RWPE2 (cell line): ENCODE measurements around the gene PDZRN4.
"Not testable (repeated sequence)": the region's sequence is repeated elsewhere in the genome, so short reads cannot be mapped to it uniquely, and the experiment has no call there.

Experiments used
- ATAC-seq: fragments of 200-7000 bp; cut with Tn5 transposase; 3 replicates; pipeline ENCODE4 v1.9.1; 2021; ENCODE audit warnings: low read depth
- DNase-seq: peaks from one replicate; pipeline ENCODE4 v3.0.0-alpha.2; 2020; ENCODE audit warnings: low spot score
- H3K27ac ChIP-seq: fragments of 450-650 bp; 2 replicates; pipeline ENCODE4 v1.5.1; 2017; ENCODE audit warnings: mild to moderate bottlenecking; ENCODE audit not compliant: poor library complexity, severe bottlenecking
- H3K27me3 ChIP-seq: fragments of 250-450 bp; sonication (Bioruptor Pico); 2 replicates; pipeline ENCODE4 v1.5.1; 2021; ENCODE audit warnings: mild to moderate bottlenecking, moderate library complexity; ENCODE audit not compliant: insufficient read depth, poor library complexity, severe bottlenecking
- H3K36me3 ChIP-seq: fragments of 250-450 bp; sonication (Bioruptor Pico); 2 replicates; pipeline ENCODE4 v1.5.1; 2020; ENCODE audit warnings: low read depth, mild to moderate bottlenecking, moderate library complexity
- H3K4me1 ChIP-seq: fragments of 250-450 bp; sonication (Bioruptor Pico); 2 replicates; pipeline ENCODE4 v1.5.1; 2021; ENCODE audit warnings: mild to moderate bottlenecking, moderate library complexity; ENCODE audit not compliant: insufficient read depth, poor library complexity, severe bottlenecking
- H3K4me3 ChIP-seq: fragments of 250-450 bp; sonication (Bioruptor Pico); 2 replicates; pipeline ENCODE4 v1.5.1; 2021; ENCODE audit warnings: mild to moderate bottlenecking, moderate library complexity; ENCODE audit not compliant: severe bottlenecking
- H3K9me3 ChIP-seq: fragments of 250-450 bp; sonication (Bioruptor Pico); 2 replicates; pipeline ENCODE4 v1.5.1; 2021; ENCODE audit warnings: mild to moderate bottlenecking, moderate library complexity; ENCODE audit not compliant: severe bottlenecking
- CTCF ChIP-seq: fragments of 450-650 bp; IDR thresholded peaks from one replicate; pipeline ENCODE4 v1.5.1; 2017; ENCODE audit warnings: mild to moderate bottlenecking, moderate library complexity; ENCODE audit not compliant: poor library complexity, severe bottlenecking

PDZRN4 gene

DNA sequence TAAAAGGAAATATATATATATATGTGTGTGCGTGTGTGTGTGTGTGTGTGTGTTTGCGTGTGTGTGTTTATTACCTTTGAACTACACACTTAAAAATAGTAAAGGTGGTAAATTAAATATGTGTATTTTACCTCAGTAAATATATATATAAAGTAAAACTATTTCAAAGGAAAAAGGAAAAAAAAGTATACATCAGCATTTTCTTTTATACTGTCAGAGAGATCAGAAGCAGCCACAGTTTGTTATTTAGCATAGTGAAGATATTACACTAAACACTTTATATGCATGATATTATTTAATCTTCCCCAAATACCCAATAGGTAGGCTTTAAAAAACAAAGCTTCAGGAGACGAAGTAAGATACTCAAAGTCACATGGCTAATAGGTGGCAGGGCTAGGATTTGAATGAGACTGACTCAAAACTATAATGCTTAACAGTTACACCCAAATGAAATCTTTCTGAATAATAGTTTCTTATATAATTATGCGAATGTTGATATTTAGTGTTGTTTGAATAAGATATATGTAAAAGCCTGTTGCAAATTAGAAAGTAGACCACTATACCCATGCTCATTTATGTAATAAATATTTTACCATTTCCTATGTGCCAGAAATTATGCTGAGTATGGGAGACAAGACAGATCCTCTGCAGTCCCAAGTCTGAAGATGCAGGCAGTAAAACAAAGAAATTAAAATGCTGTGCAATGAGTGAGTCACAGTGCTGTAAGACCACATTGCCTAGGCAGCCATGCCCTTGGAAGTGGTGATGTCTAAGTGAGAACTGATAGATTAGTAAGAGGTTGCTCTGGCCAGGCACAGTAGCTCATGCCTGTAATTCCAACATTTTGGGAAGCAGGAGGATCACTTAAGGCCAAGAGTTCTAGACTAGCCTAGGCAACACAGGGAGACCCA is 66.1 kb downstream of the PDZRN4 start:
- TF ChIP-seq CTCF, result no peak
- no peak overlapping the region for H3K27ac ChIP-seq
- H3K9me3 ChIP-seq, result no peaks in the 10 kb centered on the region
- peak; percentile 23; the same call in 1 of the 3 replicates for ATAC-seq
- peaks cover 2% of the 10 kb centered on the region for H3K27me3 ChIP-seq
- H3K36me3 ChIP-seq, result no peaks in the 10 kb centered on the region
- no peak overlapping the region for H3K4me3 ChIP-seq
- no peak for DNase-seq
- no peaks in the 10 kb centered on the region for H3K4me1 ChIP-seq

DNA sequence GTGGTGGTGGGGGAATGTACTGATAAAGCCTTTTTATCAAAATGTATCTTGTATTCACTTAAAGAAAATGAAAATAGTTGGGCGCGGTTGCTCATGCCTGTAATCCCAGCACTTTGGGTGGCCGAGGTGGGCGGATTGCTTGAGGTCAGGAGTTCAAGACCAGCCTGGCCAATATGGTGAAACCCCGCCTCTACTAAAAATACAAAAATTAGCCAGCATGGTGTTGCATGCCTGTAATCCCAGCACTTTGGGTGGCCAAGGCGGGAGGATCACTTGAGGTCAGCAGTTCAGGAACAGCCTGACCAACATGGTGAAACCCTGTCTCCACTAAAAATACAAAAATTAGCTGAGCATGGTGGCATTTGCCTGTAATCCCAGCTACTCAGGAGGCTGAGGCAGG is 75.1 kb downstream of the PDZRN4 start:
- H3K27ac ChIP-seq, H3K27me3 ChIP-seq, H3K4me1 ChIP-seq, ATAC-seq, DNase-seq, H3K36me3 ChIP-seq, H3K4me3 ChIP-seq, H3K9me3 ChIP-seq: not testable (repeated sequence)

DNA sequence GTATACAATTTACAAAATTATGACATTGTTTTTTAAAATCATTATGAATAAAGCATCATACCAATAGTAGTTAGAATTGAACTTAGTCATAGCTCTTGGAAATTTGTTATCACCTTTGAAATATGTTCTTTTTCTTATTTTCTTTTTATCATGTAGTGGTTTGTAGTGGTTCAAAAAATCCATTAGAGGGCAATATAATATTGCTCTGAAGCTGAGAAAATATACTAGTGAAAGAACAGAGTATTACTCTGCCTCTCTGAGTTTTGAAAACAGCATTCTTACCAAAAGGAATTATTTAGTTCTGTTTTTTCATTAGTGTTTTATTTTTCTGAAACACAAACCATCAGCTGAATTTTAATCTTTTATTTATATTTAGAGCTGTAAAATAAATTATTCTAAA is 76.2 kb downstream of the PDZRN4 start:
- DNase-seq, result no peak
- TF ChIP-seq CTCF, result peak; percentile 72

GRCh38 chr12:41269056-41269455 is 80.9 kb downstream of the PDZRN4 start:
- Histone ChIP-seq H3K27me3 (peaks cover 3% of the 10 kb centered on the region), H3K36me3 (no peaks in the 10 kb centered on the region), H3K4me3 (no peak overlapping the region), H3K4me1 (no peaks in the 10 kb centered on the region), H3K9me3 (no peaks in the 10 kb centered on the region), H3K27ac (no peak overlapping the region)
- DNase-seq (no peak), ATAC-seq (no peak)
- no peak for TF ChIP-seq CTCF

More for the DNA sequence above, 76.2 kb downstream of the PDZRN4 start:
- ATAC-seq, result no peak
- no peak overlapping the region for H3K4me3 ChIP-seq
- no peaks in the 10 kb centered on the region for H3K36me3 ChIP-seq
- H3K27me3 ChIP-seq, result peaks cover 3% of the 10 kb centered on the region
- H3K4me1 ChIP-seq, result no peaks in the 10 kb centered on the region
- H3K9me3 ChIP-seq, result no peaks in the 10 kb centered on the region
- no peak overlapping the region for H3K27ac ChIP-seq

DNA sequence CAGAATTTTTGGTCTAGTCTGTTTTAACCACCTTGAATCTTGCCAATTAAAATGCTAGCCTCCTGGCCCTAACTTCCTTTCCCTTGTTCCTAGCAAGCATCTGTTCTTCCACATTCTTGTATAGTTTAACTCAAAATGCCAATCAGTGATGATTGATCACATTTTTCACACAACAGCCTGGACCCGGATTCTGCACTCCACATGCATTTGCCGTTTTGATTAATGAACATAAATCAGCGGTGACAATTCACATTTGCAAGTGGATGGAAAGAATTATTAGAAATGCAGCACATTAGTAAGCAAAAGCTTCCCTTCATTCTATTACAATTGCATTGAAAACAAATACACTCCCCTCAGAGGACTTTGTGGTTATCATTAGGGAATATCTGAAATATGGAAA is 83.4 kb downstream of the PDZRN4 start:
- H3K4me1 ChIP-seq, result no peaks in the 10 kb centered on the region
- no peak for TF ChIP-seq CTCF
- no peaks in the 10 kb centered on the region for H3K36me3 ChIP-seq
- ATAC-seq (no peak), DNase-seq (no peak)
- H3K4me3 ChIP-seq, result no peak overlapping the region
- no peaks in the 10 kb centered on the region for H3K9me3 ChIP-seq
- no peak overlapping the region for H3K27ac ChIP-seq
- H3K27me3 ChIP-seq, result peaks cover 3% of the 10 kb centered on the region
